HG02943 (cell line): Measurements from ENCODE around the gene ATMIN.

Experiments
- ATAC-seq: cut with Tn5 transposase; IDR thresholded peaks from one replicate; pipeline ENCODE4 v1.9.1; 2021; ENCODE audit warnings: mild to moderate bottlenecking, low read depth, moderate library complexity; ENCODE audit not compliant: unreplicated experiment

Gene ATMIN

GRCh38 chr16:81061871-81062608 is 26.4 kb downstream of the ATMIN start:
- no peak for ATAC-seq

- no peak for ATAC-seq
Observed at GRCh38 chr16:81066681-81067080, 31.0 kb downstream of the ATMIN start.

- ATAC-seq: no peak
Observed at GRCh38 chr16:81067166-81067565, 31.5 kb downstream of the ATMIN start.

- ATAC-seq: no peak
Observed at GRCh38 chr16:81069063-81069462, 33.4 kb downstream of the ATMIN start.

GRCh38 chr16:81070979-81071378 is 35.3 kb downstream of the ATMIN start:
- ATAC-seq: no peak

- ATAC-seq: no peak
Observed at GRCh38 chr16:81071805-81072204, 36.2 kb downstream of the ATMIN start.

- ATAC-seq: no peak
Observed at GRCh38 chr16:81073560-81074330, 38.1 kb downstream of the ATMIN start.

GRCh38 chr16:81076566-81077075 is 41.0 kb downstream of the ATMIN start:
- peak; percentile 82 for ATAC-seq

- ATAC-seq: peak; percentile 97
Observed at GRCh38 chr16:81077076-81077940, 41.7 kb downstream of the ATMIN start, which contains the start of gene C16orf46. TSS of gene C16orf46 (minus strand) at chr16:81077238. CDS start at chr16:81063955, 13,283 bp downstream.

GRCh38 chr16:81080233-81080632 is 44.6 kb downstream of the ATMIN start:
- ATAC-seq: no peak

GRCh38 chr16:81081014-81081413 is 45.4 kb downstream of the ATMIN start:
- ATAC-seq: no peak

GRCh38 chr16:81088836-81089235 is 53.2 kb downstream of the ATMIN start:
- no peak for ATAC-seq

- ATAC-seq: no peak
Observed at GRCh38 chr16:81094771-81095251, 59.2 kb downstream of the ATMIN start.

GRCh38 chr16:81095653-81095952 is 60.0 kb downstream of the ATMIN start:
- peak; percentile 16 for ATAC-seq

GRCh38 chr16:81095953-81096714 is 60.5 kb downstream of the ATMIN start, which contains the start of gene GCSH:
TSS of gene GCSH (minus strand) at chr16:81096395. CDS start at chr16:81096278, 117 bp downstream.
- ATAC-seq: peak; percentile 98

- no peak for ATAC-seq
Observed at GRCh38 chr16:81096715-81097208, 61.1 kb downstream of the ATMIN start.
